Activated T-helper 9 cell treated with anti-CD3 and anti-CD28 coated beads, Interleukin-2, amount 50 U/mL, for 16 hours (primary cell): ENCODE data around the gene TSPAN4.
A peak's percentile ranks its signal among the peaks of the same experiment; 100 is the strongest.

Experiments
- DNase-seq: peaks from one replicate; pipeline ENCODE4 v3.0.0-alpha.2; 2020; ENCODE audit warnings: low read depth

Gene TSPAN4

GRCh38 chr11:889257-889656 lies 46.6 kb downstream of the TSPAN4 start:
- DNase-seq: no peak

- no peak for DNase-seq
Measured at GRCh38 chr11:889687-890475, 47.2 kb downstream of the TSPAN4 start.

GRCh38 chr11:890794-891540 lies 48.3 kb downstream of the TSPAN4 start:
- no peak for DNase-seq

- DNase-seq: no peak
Measured at GRCh38 chr11:893008-893654, 50.5 kb downstream of the TSPAN4 start.

- DNase-seq: no peak
Measured at GRCh38 chr11:894575-895201, 52.0 kb downstream of the TSPAN4 start.

GRCh38 chr11:895331-896110 lies 52.9 kb downstream of the TSPAN4 start:
- no peak for DNase-seq

GRCh38 chr11:897253-898142 lies 54.8 kb downstream of the TSPAN4 start:
- DNase-seq: no peak

- no peak for DNase-seq
Measured at GRCh38 chr11:898143-898511, 55.5 kb downstream of the TSPAN4 start.

GRCh38 chr11:898540-899190 lies 56.0 kb downstream of the TSPAN4 start:
- DNase-seq: no peak

GRCh38 chr11:899724-900123 lies 57.1 kb downstream of the TSPAN4 start:
- no peak for DNase-seq

- DNase-seq: no peak
Measured at GRCh38 chr11:900545-900944, 57.9 kb downstream of the TSPAN4 start.

- no peak for DNase-seq
Measured at GRCh38 chr11:901452-902061, 58.9 kb downstream of the TSPAN4 start.

- no peak for DNase-seq
Measured at GRCh38 chr11:904380-904779, 61.7 kb downstream of the TSPAN4 start.

- no peak for DNase-seq
Measured at GRCh38 chr11:905952-906351, 63.3 kb downstream of the TSPAN4 start.

- no peak for DNase-seq
Measured at GRCh38 chr11:907668-908067, 65.0 kb downstream of the TSPAN4 start.

GRCh38 chr11:908273-908672 lies 65.6 kb downstream of the TSPAN4 start:
- DNase-seq: no peak

- DNase-seq: no peak
Measured at GRCh38 chr11:909406-909805, 66.8 kb downstream of the TSPAN4 start.

GRCh38 chr11:910044-910588 lies 67.5 kb downstream of the TSPAN4 start:
- DNase-seq: peak; percentile 36

GRCh38 chr11:910589-911030 lies 68.0 kb downstream of the TSPAN4 start, which contains the start of gene CHID1:
TSS of gene CHID1 (minus strand) at chr11:910810. CDS start at chr11:904816, 5,994 bp downstream.
- DNase-seq: peak; percentile 78
